GM12892 (cell line): Measurements from ENCODE around the gene TRIM25.

Source experiments
- POLR2A ChIP-seq: IDR thresholded peaks from 2 replicates; pipeline ENCODE4 v1.6.1; 2011; ENCODE audit warnings: low read depth, low read length, control low read depth
- POLR2AphosphoS5 ChIP-seq: IDR thresholded peaks from 2 replicates; pipeline ENCODE4 v1.6.1; 2011; ENCODE audit warnings: low read depth, low read length, control low read depth
- TAF1 ChIP-seq: IDR thresholded peaks from 2 replicates; pipeline ENCODE4 v1.6.1; 2011; ENCODE audit warnings: low read depth, mild to moderate bottlenecking, control low read depth, low read length, borderline replicate concordance

GRCh38 chr17:56850591-56850990 lies 63.3 kb downstream of the TRIM25 start:
- TF ChIP-seq TAF1 (no peak), POLR2AphosphoS5 (no peak), POLR2A (no peak)
